NCI-H128 (cell line): ENCODE measurements around the gene EPS15.
"Not testable (repeated sequence)": the region's sequence is repeated elsewhere in the genome, so short reads cannot be mapped to it uniquely, and the experiment has no call there.

ENCODE experiments used
- DNase-seq: peaks from one replicate; lab custom pipeline; 2025; ENCODE audit not compliant: unreplicated experiment; lab: John Stamatoyannopoulos, UW

EPS15 gene

DNA sequence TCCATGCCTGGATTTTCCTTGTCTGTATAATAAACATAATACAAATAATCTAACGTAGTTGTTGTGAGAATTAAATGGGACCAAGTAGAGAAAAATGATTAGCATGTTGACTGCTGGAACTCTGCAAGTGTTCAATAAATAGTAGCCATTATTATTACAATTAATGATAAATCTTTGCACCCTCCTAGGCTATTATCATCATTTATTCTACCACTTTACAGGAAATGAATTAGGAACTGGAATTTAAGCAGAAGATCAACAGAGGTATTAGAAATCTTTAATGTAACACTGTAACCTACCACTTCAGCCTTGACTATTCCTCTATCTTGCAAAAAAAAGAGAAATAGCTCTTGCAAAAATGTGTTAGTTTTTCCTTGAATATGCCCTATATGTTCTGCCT lies 126.8 kb downstream of the EPS15 start:
- no peak for DNase-seq

DNA sequence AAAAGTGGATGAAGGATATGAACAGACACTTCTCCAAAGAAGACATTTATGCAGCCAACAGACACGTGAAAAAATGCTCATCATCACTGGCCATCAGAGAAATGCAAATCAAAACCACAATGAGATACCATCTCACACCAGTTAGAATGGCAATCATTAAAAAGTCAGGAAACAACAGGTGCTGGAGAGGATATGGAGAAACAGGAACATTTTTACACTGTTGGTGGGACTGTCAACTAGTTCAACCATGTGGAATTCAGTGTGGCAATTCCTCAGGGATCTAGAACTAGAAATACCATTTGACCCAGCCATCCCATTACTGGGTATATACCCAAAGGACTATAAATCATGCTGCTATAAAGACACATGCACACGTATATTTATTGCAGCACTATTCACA lies 128.4 kb downstream of the EPS15 start:
- not testable (repeated sequence) for DNase-seq

DNA sequence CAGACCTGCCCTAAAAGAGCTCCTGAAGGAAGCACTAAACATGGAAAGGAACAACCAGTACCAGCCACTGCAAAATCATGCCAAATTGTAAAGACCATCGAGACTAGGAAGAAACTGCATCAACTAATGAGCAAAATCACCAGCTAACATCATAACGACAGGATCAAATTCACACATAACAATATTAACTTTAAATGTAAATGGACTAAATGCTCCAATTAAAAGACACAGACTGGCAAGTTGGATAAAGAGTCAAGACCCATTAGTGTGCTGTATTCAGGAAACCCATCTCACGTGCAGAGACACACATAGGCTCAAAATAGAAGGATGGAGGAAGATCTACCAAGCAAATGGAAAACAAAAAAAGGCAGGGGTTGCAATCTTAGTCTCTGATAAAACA lies 131.8 kb downstream of the EPS15 start:
- DNase-seq: not testable (repeated sequence)

DNA sequence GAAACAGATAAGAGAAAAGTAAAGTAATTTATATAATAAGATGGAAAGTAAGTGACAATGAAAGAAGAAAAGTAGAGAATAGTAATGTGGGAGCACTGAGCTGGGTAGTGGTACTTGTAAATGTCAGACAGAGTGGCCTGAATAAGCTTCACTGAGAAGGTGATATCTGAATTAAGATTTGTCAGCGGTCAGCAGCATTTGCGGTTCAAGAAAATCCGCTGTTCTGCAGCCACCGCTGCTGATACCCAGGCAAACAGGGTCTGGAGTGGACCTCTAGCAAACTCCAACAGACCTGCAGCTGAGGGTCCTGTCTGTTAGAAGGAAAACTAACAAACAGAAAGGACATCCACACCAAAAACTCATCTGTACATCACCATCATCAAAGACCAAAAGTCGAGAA lies 132.8 kb downstream of the EPS15 start:
- DNase-seq: not testable (repeated sequence)

DNA sequence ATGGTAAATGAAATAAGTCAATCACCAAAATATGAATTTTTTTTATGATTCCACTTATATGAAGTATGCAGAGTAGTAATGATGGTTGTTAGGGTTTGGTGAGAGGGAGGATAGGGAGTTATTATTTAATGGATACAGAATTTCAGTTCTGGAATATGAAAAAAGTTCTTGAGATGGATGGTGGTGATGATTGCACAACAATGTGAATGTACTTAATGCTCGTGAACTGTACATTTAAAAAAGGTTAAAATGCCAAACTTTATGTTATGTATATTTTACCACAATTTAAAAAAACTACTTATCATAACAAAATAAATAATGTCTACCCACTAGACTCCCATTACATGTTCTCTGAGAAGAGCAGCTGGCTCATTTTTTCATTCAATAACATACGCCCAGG lies 133.3 kb downstream of the EPS15 start:
- no peak for DNase-seq

DNA sequence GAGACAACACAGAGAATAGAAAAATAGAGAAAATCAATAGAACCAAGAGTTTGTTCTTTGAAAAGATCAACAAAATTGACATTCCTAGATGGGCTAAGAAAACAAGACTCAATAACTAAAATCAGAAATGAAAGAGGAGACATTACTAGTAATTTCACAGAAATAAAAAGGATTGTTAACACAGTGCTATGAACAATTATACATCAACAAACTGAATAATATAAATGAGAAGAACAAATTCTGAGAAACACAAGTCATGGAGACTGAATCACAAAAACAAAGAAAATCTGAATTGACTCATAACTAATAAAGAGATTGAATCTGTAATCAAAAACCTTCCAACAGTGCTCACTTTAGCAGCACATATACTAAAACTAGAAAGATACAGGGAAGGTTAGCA lies 137.1 kb downstream of the EPS15 start:
- no peak for DNase-seq

DNA sequence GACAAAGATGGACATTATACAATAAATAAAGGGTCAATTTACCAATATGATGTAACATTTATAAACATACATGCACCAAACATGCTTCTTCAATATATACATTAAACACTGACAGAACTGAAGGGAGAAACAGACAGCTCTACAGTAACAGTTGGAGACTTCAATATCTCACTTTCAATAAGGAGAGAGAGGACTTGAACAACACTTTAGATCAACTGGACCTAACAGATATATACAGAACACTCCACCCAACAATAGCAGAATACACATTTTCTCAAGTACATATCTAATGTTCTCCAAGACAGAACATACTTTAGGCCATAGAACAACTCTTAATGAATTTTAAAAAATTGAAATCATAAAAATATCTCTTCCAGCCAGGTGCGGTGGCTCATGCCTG lies 138.1 kb downstream of the EPS15 start:
- DNase-seq: no peak

DNA sequence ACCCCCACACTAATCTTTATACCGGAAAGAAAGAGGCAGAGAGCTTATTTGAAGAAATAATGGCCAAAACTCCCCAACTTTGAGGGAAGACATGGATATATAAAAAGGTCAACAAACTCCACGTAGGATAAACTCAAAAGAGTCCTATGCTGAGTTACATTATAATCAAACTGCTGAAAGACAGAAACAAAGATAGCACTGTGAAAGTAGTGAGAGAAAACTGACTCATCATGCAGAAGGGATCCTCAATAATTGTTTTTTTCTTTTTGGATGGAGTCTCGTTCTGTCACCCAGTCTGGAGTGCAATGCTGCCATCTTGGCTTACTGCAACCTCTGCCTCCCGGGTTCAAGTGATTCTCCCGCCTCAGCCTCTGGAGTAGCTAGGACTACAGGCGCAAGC lies 140.2 kb downstream of the EPS15 start:
- DNase-seq: no peak

DNA sequence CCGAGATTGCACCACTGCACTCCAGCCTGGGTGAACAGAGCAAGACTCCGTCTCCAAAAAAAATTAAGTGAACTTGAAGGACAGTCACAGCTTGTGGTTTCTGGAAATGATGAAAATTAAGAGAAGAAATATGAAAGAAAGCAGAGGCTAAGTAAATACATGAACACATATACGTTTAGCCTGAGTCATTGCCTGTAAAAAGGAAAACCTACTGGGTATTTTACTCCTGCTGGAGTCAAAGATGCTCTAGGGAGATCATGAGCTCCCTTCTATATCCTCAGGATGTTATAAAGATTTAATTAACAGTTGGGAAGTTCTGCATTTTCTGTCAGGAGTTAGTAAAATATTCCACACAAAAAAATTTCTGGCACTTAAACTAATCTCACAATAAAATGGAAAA lies 145.2 kb downstream of the EPS15 start:
- DNase-seq: no peak

DNA sequence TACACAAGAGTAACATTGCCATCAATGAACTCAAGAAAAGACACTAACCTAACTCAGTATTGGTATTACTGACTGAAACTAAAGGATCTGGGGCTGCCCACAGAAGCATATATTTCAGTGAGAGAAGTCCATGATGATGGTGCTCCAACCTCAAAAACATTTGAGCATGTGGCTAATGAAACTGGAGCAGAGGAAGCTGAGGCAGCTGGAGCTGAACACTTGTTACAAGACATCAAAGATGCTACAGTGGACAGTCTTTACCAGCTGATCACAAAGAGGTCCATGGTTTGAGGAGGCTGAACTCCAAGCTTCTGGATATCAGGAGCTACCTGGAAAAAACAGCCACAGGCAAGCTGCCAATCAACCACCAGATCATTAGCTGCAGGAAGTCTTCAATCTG lies 146.5 kb downstream of the EPS15 start:
- no peak for DNase-seq

DNA sequence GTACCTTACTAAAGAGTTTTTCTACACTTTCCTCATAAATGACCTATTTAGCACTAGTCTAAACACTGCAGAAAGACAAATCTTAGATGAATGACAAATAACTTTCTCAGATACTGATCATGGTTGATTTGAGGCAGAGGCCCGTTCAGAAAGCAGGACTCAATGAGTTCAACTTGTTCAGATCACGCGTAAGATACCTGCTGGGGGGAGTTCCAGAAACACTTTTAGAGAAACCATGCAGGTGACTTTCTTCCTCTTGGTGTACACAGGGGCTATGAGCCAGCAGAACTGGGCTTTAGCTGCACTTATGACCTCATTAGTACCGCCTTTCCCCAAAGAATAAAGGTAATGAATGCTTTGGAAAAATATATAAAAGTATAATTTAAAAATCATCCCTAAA lies 149.9 kb downstream of the EPS15 start:
- DNase-seq: no peak

DNA sequence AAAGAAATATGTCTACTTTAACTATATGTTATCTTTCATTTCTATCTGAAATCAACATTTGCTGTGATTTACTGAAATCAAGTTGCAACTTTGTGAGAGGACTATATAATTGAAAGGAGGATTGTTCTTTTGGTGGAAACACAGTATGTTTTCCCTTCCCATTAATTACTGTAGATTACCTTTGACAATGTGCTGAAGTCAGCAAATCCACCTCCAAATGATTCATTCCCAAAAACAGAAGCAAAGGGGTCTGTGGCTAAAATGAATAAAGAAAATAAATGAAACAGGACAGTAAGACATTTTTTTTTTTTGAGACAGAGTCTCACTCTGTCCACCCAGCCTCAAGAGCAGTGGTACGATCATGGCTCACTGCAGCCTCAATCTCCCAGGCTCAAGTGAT lies 153.3 kb downstream of the EPS15 start:
- no peak for DNase-seq

DNA sequence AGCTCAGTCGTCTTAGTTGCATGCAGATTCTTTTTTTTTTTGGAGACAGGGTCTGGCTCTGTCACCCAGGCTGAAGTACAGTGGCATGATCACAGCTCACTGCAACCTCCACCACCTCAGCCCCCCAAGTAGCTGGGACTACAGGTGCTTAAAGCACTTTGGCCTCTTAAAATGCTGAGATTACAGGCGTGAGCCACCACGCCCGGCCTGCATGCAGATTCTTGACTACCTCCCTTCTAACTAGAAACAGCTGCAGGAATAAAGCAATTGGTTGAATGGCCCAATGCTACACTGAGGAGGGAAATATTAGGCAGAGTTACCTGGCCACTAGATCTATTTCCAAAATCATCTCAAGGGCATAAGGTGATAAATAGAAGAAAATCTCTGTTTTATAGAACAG lies 159.2 kb downstream of the EPS15 start:
- DNase-seq: no peak

DNA sequence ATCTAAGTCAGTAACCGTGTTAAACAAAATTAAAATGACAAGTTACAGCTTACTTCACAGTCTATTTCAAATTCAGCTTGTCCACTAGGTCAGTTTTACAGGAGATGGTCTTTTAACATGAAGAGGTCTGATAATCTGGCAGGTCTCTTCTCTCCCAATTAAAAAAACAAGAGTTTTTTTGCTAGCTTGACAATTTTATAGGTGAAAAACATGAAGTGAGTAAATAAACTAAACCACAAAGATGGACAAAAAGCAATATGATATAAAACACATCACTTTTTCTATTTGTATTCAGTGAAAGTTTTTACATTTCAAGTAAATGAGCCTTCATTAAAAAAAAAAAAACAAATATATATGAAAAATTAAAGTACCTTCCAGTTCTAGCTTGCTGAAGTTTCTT lies 163.7 kb downstream of the EPS15 start:
- DNase-seq: no peak

DNA sequence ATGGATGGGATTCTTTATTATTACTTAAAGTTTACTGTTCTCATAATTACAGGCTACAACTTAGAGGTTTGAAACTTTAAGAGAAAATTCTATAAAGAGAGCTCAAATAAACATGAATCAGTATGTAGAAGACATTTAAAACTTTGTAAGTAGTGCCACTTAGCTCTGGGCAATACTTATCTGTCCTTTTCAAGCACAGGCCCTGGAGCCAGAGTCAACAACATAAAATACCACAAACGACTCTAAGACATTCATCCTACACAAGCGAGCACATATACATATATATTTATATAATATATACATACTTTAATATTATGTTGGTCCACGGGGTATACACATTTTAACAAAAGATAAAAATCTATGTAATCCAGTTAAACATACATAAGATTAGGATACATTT lies 164.7 kb downstream of the EPS15 start:
- no peak for DNase-seq

DNA sequence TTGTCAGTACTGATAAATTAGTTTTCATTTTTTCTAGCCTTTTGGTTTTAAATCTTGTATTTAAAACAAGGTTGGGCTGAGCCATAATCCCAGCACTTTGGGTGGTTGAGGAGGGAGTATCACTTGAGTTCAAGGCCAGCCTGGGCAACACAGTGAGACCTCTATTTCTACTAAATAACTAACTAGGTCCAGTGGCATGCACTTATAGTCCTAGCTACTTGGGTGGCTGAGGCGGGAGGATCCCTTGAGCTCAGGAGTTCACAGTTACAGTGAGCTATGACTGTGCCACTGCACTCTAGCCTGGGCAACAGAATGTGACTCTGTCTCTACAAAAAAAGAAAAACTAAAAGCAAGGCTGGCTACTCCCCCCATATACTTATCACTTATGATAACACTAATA lies 167.2 kb downstream of the EPS15 start:
- DNase-seq: no peak

DNA sequence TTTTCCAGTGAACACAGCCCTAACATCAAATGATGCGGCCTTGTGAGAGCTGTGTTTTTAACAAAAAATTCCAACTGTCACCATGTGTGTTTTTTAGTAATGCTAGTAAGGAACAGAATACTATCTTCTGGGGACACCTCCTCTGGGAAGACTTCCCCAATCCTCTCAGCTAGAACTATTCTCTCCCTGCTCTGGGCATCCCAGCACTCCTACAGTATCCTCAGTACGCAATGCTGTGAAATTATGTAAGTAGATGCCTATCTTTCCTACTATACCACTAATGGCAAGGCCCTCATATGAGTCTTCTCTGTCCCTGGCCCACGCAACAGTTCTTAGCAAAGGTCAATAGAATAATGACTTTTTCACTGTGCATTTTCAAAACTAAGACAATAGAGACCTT lies 169.2 kb downstream of the EPS15 start:
- no peak for DNase-seq

DNA sequence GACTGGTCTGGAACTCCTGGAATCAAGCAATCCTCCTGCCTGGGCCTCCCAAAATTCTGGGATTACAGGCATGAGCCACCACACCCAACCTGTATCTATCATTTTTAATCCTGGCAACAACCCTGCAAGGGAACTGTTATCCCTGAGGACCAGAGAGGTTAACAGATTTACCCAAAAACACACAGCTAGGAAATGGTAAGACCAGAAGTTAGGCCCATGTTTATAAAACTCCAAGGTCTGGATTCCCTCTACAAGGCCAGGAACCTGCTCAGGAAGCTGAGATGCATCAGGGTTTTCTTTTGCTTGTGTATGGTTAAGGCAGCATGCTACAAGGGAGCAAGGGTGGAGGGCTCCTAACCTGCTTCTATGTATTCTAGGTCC lies 170.9 kb downstream of the EPS15 start:
- no peak for DNase-seq

DNA sequence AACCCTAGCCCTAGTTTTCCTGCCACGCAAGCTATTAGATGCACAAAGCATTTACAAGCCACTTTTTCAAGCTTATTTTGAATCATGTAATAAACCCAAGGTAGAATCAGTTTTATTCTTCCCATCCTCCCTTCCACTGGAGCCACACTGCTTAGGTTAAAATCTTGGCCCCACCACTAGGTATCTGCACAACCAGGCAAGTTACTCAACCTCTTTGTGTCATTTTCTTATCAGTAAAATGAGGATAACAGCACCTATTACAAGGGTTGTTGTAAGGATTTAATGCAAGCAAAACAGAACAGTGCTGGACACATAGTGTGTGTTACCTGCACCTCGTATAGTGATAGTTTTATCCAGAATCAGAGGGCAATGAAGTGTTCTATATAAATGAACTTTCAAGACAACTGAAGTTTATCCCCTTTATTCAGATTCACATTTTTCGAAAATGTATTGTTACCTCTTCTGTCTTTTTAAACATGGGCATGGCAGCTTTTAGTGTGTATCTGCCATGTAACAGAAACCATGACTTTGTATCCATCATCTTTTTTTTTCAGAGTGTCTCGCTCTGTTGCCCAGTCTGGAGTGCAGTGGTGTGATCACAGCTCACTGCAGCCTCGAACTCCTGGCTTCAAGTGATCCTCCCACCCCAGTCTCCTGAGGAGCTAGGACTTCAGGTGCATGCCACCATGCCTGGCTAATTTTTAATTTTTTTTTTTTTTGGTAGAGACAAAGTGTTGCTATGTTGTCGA lies 171.5 kb downstream of the EPS15 start:
- DNase-seq: no peak

DNA sequence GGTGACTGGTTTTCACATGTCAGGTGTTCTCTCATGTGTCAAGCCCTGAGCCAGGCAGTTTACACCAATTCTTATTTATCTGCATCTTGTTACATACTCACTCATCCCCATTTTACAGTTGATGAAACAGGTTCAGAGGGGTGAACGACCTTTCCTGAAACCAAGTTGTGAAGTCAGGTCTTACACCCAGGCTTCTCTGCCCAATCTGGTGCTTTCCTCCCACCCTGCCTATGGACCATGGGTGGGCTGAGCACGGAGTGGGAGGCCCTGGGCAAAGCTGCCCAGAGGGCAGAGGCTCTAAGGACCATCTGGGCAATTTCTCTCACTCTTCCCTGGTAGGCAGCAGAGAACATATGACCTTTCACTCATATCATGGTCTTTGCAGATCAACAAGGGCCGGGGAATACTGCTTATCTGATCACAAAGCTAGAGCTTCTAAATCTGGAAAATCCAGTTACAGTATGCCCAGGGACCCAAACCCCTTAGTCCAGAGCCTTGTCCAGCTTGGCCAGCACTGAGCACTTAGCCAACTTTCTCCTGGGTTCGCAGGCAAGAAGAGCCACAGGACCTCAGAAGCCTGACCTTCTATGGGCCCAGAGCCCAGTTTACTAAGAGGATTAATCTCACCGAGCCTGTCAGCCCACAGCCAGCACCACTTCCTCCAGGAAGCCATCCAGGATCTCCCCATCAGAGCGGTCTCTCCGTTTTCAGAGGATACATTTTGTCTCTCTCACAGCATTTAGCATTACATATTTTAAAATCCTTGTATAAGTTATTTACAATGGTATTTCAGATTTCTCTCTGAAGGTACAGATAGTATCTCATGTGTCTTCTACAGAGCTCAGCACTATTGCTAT lies 172.8 kb downstream of the EPS15 start:
- DNase-seq: no peak

DNA sequence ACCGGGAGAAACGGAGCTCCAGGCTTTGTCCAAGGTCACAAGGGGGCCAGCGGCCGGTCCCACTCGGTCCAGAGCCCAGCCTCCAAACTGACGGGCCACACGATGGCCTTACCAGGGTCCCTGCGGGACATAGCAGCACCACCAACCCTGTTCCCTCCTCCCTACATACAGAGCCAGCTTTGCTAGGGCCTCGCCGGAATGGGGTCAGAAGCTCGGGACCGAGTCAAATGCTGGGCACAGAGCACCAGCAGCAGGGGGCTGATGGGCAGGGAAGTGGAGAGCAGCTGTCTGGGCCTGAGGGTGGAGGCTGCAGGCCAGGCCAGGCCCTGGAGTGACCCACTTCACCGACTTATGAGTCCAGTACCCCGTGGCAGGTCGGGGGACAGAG lies 173.8 kb downstream of the EPS15 start:
- no peak for DNase-seq

DNA sequence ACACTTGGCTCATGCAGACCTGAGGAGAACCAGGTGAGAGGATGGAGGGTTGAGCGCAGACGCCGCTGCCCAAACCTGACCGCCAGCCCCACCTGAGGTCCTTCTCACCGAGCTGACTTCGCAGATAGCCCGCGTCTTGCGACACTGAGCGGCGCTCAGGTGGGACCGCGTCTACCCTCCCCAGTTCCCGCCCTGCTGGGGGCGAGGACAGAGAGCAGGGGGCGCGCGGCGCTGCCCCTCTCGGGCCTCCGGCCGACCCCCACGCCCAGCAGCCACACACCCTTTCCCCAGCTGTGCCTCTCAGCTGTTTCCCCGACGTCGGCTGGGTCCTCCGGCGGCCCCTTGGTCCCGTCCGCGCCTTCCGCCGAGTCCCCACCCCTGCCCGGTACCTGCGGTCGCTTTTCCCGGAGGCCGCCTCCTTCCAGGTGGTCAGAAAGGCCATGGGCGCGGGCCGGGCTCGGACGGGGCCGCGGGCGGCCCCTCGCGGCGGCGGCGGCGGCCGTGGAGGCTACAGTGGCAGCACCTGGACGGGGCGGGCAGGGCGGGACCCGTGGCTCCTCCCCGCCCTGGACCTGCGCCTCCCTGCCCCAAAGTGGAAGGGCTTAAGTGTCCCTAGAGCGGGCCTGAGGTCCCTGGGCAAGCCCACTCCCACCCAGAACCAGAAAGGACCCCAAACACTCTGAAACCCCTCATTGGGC lies 174.3 kb downstream of the EPS15 start:
- no peak for DNase-seq
